ENCODE results near the gene TMEM132A. TPM values are rescaled to one million over a fixed set of nuclear protein-coding genes. Genes with fewer than 3 reads are reported as not detected.

Gene TMEM132A
- total and polyA plus RNA-seq, 10 of the 15 experiments (the other 5 are each of a cell fraction or from before 2014, with no cell fraction given) = 0.16 to 25.0 (median 4.3) TPM

- H2AFZ ChIP-seq (ENCODE audit: control insufficient read depth, low read depth, low read length) = no peak overlapping the region
- H3K4me1 ChIP-seq (ENCODE audit: control insufficient read depth, insufficient read depth, low read length) = peaks cover 23% of the 10 kb centered on the region
- no peaks in the 10 kb centered on the region for H4K20me1 ChIP-seq (ENCODE audit: control insufficient read depth, insufficient read depth)
- SMC1A ChIA-PET (ENCODE audit: uncharacterized antibody, unreplicated experiment) = interaction anchor here (2.3 kb wide), 1 partner anchor 11 kb away, joined by 10 read pairs; no protein-coding TSS in a partner anchor
- POLR2A ChIA-PET = interaction anchor here (1.4 kb wide), 1 partner anchor 9 kb away, joined by 3 read pairs; no protein-coding TSS in a partner anchor
- peaks cover 0 to 10% of the 10 kb centered on the region in 2 experiments; a peak in 3 of 4 replicates for H3K36me3 ChIP-seq (ENCODE audit: control insufficient read depth in 2 of 2, insufficient read depth in 2 of 2, low read length in 1 of 2)
- intact Hi-C loops (cut with micrococcal nuclease; ENCODE audit: unreplicated experiment) = no loop called here
- 84% methylated on average over 8 of the region's 8 CpGs for WGBS (ENCODE audit: insufficient coverage, insufficient replicate concordance, low lambda C conversion rate, missing lambda C conversion rate)
- CTCF ChIA-PET = interaction anchor here (0.8 to 2.0 kb wide), 2 partner anchors 13 to 19 kb away, joined by 3 to 5 read pairs; partner anchors contain the start of gene TMEM109
- H3K4me3 ChIP-seq = no peak overlapping the region
- in situ Hi-C loops (cut with MboI) = no loop called here
- DNase-seq (ENCODE audit: low read depth, low spot score) = no peak
- TF ChIP-seq ZNF622 (IDR thresholded peaks at IDR 0.05) (no peak), EED (IDR thresholded peaks at IDR 0.05; ENCODE audit: low read depth) (no peak), NFXL1 (IDR thresholded peaks at IDR 0.05; ENCODE audit: borderline replicate concordance) (no peak), SIN3A (IDR thresholded peaks at IDR 0.05; ENCODE audit: low read depth, low read length) (no peak), NR2F1 (conservative IDR thresholded peaks at IDR 0.05) (no peak), ZNF384 (IDR thresholded peaks at IDR 0.05; ENCODE audit: borderline replicate concordance, low read depth, low read length) (no peak), SREBF1 (IDR thresholded peaks at IDR 0.05; ENCODE audit: low read length) (no peak), EZH2 (IDR thresholded peaks at IDR 0.05; ENCODE audit: borderline replicate concordance, control insufficient read depth, low read depth, low read length) (no peak), FOXM1 (IDR thresholded peaks at IDR 0.05; ENCODE audit: low read depth, low read length) (no peak), BCL3 (IDR thresholded peaks at IDR 0.05; ENCODE audit: borderline replicate concordance, insufficient read depth, low read depth, low read length, poor library complexity, severe bottlenecking) (no peak), ATF7 (IDR thresholded peaks at IDR 0.05; ENCODE audit: low read depth) (no peak), SREBF2 (IDR thresholded peaks at IDR 0.05; ENCODE audit: low read length) (no peak), ZNF207 (IDR thresholded peaks at IDR 0.05; ENCODE audit: borderline replicate concordance) (no peak), GATAD2B (conservative IDR thresholded peaks at IDR 0.05; ENCODE audit: low read depth) (no peak), NFIC (IDR thresholded peaks at IDR 0.05; ENCODE audit: low read depth, low read length) (no peak), RAD51 (IDR thresholded peaks at IDR 0.05) (no peak), NR2C2 (IDR thresholded peaks at IDR 0.05; ENCODE audit: borderline replicate concordance, control insufficient read depth, insufficient read length, low read depth) (no peak)
- no peaks in the 10 kb centered on the region for H3K9me3 ChIP-seq (replicated peaks; ENCODE audit: control insufficient read depth, insufficient read depth, low read length)
- no peak for FAIRE-seq
- H3K79me2 ChIP-seq (ENCODE audit: control insufficient read depth, insufficient read depth, low read length) = no peaks in the 10 kb centered on the region
- ATAC-seq = no peak
- no peak overlapping the region for H3K9ac ChIP-seq (ENCODE audit: control insufficient read depth, insufficient read depth, low read length)
- H3K4me2 ChIP-seq (ENCODE audit: control insufficient read depth, insufficient read depth) = no peak overlapping the region
- no peak overlapping the region for H3K27ac ChIP-seq (ENCODE audit: control insufficient read depth, insufficient read depth)
- RAD21 ChIA-PET (ENCODE audit: unreplicated experiment) = interaction anchor here (1.2 kb wide), 1 partner anchor 22 kb away, joined by 5 read pairs; no protein-coding TSS in a partner anchor
- no TSS peak for BruUV-seq (replicated peaks)
- no peaks in the 10 kb centered on the region for H3K27me3 ChIP-seq (replicated peaks in 1 of 2; ENCODE audit: control insufficient read depth in 2 of 2, insufficient read depth in 2 of 2, low read length in 1 of 2)
Measured at GRCh38 chr11:60926500-60926899, 2.2 kb downstream of the TMEM132A start.
